GM06990 (cell line): ENCODE data around the gene CDH24.

Source experiments
- DNase-seq: peaks from one replicate; pipeline ENCODE4 v3.0.0-alpha.2; 2011; ENCODE audit not compliant: insufficient read length; ENCODE audit errors: extremely low read depth
- H3K27me3 ChIP-seq: replicated peaks from 2 replicates; pipeline ENCODE4 v1.6.0; 2011; ENCODE audit warnings: low read length; ENCODE audit not compliant: control insufficient read depth, insufficient read depth
- H3K36me3 ChIP-seq: 2 replicates; pipeline ENCODE4 v1.5.1; 2011; ENCODE audit warnings: low read length; ENCODE audit not compliant: control insufficient read depth, insufficient read depth
- H3K4me3 ChIP-seq: replicated peaks from 2 replicates; pipeline ENCODE4 v1.5.1; 2011; ENCODE audit warnings: low read depth, mild to moderate bottlenecking, control low read depth, low read length
- CTCF ChIP-seq: IDR thresholded peaks from 2 replicates; pipeline ENCODE4 v1.5.1; 2011; ENCODE audit warnings: low read length, control low read depth, mild to moderate bottlenecking, inconsistent platforms; ENCODE audit not compliant: insufficient read depth, poor library complexity, severe bottlenecking

The CDH24 gene

GRCh38 chr14:23033251-23033727 lies 24.0 kb downstream of the CDH24 start:
- H3K4me3 ChIP-seq, result peak overlapping the region; percentile 88
- DNase-seq, result no peak
- no peak for TF ChIP-seq CTCF
- no peaks in the 10 kb centered on the region for H3K27me3 ChIP-seq
- peaks cover 10% of the 10 kb centered on the region for H3K36me3 ChIP-seq

GRCh38 chr14:23030936-23031335 lies 26.4 kb downstream of the CDH24 start:
- no peak for TF ChIP-seq CTCF
- Histone ChIP-seq H3K36me3 (peaks cover 10% of the 10 kb centered on the region), H3K4me3 (no peak overlapping the region), H3K27me3 (no peaks in the 10 kb centered on the region)
- DNase-seq, result no peak

- no peak for TF ChIP-seq CTCF
- no peak for DNase-seq
- Histone ChIP-seq H3K4me3 (no peak overlapping the region), H3K27me3 (no peaks in the 10 kb centered on the region), H3K36me3 (peaks cover 17% of the 10 kb centered on the region)
Measured at GRCh38 chr14:23028799-23029198, 28.5 kb downstream of the CDH24 start.

- Histone ChIP-seq H3K27me3 (no peaks in the 10 kb centered on the region), H3K4me3 (no peak overlapping the region), H3K36me3 (peaks cover 14% of the 10 kb centered on the region)
- DNase-seq, result no peak
- no peak for TF ChIP-seq CTCF
Measured at GRCh38 chr14:23025151-23025814, 32.0 kb downstream of the CDH24 start.

- DNase-seq, result no peak
- H3K27me3 ChIP-seq, result no peaks in the 10 kb centered on the region
- no peak overlapping the region for H3K4me3 ChIP-seq
- TF ChIP-seq CTCF, result no peak
- H3K36me3 ChIP-seq, result peaks cover 14% of the 10 kb centered on the region
Measured at GRCh38 chr14:23024612-23025075, 32.7 kb downstream of the CDH24 start.
